ENCODE data around the gene HNRNPUL1. TPM values are rescaled to one million over a fixed set of nuclear protein-coding genes. Genes with fewer than 3 reads are reported as not detected.
A peak's percentile ranks its signal among the peaks of the same experiment; 100 is the strongest.

HNRNPUL1 gene
- total and polyA plus RNA-seq, 9 of the 15 experiments (the other 6 are each of a cell fraction or from before 2014, with no cell fraction given) = 7.3 to 211 (median 85.0) TPM

DNA sequence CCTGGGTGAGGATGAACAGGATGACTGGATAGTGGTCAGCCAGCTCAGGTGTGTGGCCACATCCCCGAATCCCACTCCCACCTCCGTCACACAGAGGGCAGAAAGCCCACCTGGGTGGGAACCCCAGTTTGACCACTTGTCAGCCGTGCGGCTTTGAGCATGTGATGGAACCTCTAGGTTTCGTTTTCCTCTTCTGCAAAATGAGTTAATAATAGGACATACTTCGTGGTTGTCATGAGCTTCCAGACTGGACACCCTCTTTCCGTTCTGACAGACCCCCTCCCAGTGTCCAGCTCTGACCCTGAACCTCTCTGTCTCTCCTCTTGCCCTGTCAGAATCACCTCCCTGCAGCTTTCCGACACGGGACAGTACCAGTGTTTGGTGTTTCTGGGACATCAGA lies 43.4 kb upstream of the HNRNPUL1 start:
- ATAC-seq = no peak
- no TSS peak for BruUV-seq (replicated peaks)

More for the DNA sequence above, 43.4 kb upstream of the HNRNPUL1 start:
- 30% methylated on average over 9 of the region's 9 CpGs for WGBS (ENCODE audit: insufficient coverage, low coverage, missing lambda C conversion rate)
- Histone ChIP-seq H3K4me2 (ENCODE audit: insufficient read depth, low read length) (no peak overlapping the region), H3K36me3 (ENCODE audit: control insufficient read depth, insufficient read depth, low read length) (no peaks in the 10 kb centered on the region), H4K20me1 (replicated peaks; ENCODE audit: control insufficient read depth, insufficient read depth, low read length) (no peaks in the 10 kb centered on the region), H3K4me3 (no peak overlapping the region), H3K27ac (ENCODE audit: extremely low read depth, low read depth, low read length) (no peak overlapping the region), H3K4me1 (replicated peaks in 1 of 2; ENCODE audit: control insufficient read depth in 2 of 2, insufficient read depth in 2 of 2, low read length in 2 of 2) (peaks cover 23 to 42% of the 10 kb centered on the region in 2 experiments; a peak in 4 of 5 replicates), H3K79me2 (ENCODE audit: control insufficient read depth, insufficient read depth, low read length) (no peaks in the 10 kb centered on the region), H3K9ac (ENCODE audit: insufficient read depth in 1 of 2, low read depth in 2 of 2, low read length in 2 of 2) (peak overlapping the region in 1 of 2 experiments; percentile 47; a peak in 2 of 4 replicates), H3K9me1 (ENCODE audit: control insufficient read depth, insufficient read depth, low read length) (no peaks in the 10 kb centered on the region), H2AFZ (ENCODE audit: low read depth, low read length) (no peak overlapping the region), H3K9me3 (replicated peaks; ENCODE audit: control insufficient read depth, insufficient read depth, low read depth, low read length) (no peaks in the 10 kb centered on the region), H3K27me3 (ENCODE audit: control insufficient read depth in 2 of 2, insufficient read depth in 2 of 2, low read length in 2 of 2) (peaks cover 0 to 12% of the 10 kb centered on the region in 2 experiments; a peak in 3 of 5 replicates)
- POLR2A ChIA-PET = interaction anchor here (0.7 to 1.9 kb wide), 6 partner anchors 11 to 46 kb away, joined by 3 to 10 read pairs (median 4); partner anchors contain the start of gene HNRNPUL1
- in situ Hi-C loops (cut with MboI) = no loop called here
- DNase-seq (ENCODE audit: extremely low read depth in 1 of 4, low spot score in 3 of 4) (no peak), FAIRE-seq (no peak)
- intact Hi-C loops (cut with micrococcal nuclease) = no loop called here
- TF ChIP-seq SPI1 (IDR thresholded peaks at IDR 0.05; ENCODE audit: borderline replicate concordance, low read depth, low read length) (no peak), KDM2B (CRISPR knock-in tag; IDR thresholded peaks at IDR 0.05) (no peak), MED1 (CRISPR knock-in tag; IDR thresholded peaks at IDR 0.05; ENCODE audit: borderline replicate concordance) (no peak), MTA2 (IDR thresholded peaks at IDR 0.05; ENCODE audit: low read depth) (no peak), STAT5B (CRISPR knock-in tag; IDR thresholded peaks at IDR 0.05) (no peak), TEAD4 (IDR thresholded peaks at IDR 0.05; ENCODE audit: low read length) (no peak), TEAD4 (CRISPR knock-in tag; IDR thresholded peaks at IDR 0.05; ENCODE audit: borderline replicate concordance) (no peak), GTF2F1 (IDR thresholded peaks at IDR 0.05; ENCODE audit: low read depth, low read length) (no peak)
- TF ChIP-seq, protein P1, sequence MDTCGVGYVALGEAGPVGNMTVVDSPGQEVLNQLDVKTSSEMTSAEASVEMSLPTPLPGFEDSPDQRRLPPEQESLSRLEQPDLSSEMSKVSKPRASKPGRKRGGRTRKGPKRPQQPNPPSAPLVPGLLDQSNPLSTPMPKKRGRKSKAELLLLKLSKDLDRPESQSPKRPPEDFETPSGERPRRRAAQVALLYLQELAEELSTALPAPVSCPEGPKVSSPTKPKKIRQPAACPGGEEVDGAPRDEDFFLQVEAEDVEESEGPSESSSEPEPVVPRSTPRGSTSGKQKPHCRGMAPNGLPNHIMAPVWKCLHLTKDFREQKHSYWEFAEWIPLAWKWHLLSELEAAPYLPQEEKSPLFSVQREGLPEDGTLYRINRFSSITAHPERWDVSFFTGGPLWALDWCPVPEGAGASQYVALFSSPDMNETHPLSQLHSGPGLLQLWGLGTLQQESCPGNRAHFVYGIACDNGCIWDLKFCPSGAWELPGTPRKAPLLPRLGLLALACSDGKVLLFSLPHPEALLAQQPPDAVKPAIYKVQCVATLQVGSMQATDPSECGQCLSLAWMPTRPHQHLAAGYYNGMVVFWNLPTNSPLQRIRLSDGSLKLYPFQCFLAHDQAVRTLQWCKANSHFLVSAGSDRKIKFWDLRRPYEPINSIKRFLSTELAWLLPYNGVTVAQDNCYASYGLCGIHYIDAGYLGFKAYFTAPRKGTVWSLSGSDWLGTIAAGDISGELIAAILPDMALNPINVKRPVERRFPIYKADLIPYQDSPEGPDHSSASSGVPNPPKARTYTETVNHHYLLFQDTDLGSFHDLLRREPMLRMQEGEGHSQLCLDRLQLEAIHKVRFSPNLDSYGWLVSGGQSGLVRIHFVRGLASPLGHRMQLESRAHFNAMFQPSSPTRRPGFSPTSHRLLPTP (IDR thresholded peaks at IDR 0.05; ENCODE audit: borderline replicate concordance, extremely low read depth, insufficient read length) = no peak
- TF ChIP-seq, protein P2, sequence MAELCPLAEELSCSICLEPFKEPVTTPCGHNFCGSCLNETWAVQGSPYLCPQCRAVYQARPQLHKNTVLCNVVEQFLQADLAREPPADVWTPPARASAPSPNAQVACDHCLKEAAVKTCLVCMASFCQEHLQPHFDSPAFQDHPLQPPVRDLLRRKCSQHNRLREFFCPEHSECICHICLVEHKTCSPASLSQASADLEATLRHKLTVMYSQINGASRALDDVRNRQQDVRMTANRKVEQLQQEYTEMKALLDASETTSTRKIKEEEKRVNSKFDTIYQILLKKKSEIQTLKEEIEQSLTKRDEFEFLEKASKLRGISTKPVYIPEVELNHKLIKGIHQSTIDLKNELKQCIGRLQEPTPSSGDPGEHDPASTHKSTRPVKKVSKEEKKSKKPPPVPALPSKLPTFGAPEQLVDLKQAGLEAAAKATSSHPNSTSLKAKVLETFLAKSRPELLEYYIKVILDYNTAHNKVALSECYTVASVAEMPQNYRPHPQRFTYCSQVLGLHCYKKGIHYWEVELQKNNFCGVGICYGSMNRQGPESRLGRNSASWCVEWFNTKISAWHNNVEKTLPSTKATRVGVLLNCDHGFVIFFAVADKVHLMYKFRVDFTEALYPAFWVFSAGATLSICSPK (IDR thresholded peaks at IDR 0.05; ENCODE audit: borderline replicate concordance) = no peak
- TF ChIP-seq, protein P3, sequence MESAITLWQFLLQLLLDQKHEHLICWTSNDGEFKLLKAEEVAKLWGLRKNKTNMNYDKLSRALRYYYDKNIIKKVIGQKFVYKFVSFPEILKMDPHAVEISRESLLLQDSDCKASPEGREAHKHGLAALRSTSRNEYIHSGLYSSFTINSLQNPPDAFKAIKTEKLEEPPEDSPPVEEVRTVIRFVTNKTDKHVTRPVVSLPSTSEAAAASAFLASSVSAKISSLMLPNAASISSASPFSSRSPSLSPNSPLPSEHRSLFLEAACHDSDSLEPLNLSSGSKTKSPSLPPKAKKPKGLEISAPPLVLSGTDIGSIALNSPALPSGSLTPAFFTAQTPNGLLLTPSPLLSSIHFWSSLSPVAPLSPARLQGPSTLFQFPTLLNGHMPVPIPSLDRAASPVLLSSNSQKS (CRISPR knock-in tag; IDR thresholded peaks at IDR 0.05) = no peak
- CTCF ChIA-PET (ENCODE audit: low intra/inter-chr PET ratio) = interaction anchor here (0.5 kb wide), 1 partner anchor 94 kb away, joined by 4 read pairs; no protein-coding TSS in a partner anchor

All from K562 (cell line).